GM12872 (cell line): ENCODE data around the gene PEX11G.

Experiments used
- CTCF ChIP-seq: IDR thresholded peaks from 3 replicates; pipeline ENCODE4 v1.5.1; 2011; ENCODE audit warnings: low read depth, mild to moderate bottlenecking, low read length, moderate library complexity; ENCODE audit not compliant: insufficient read depth

The PEX11G gene

GRCh38 chr19:7519361-7520130 is 30.7 kb upstream of the PEX11G start:
- no peak for TF ChIP-seq CTCF

GRCh38 chr19:7516878-7517277 is 28.0 kb upstream of the PEX11G start:
- TF ChIP-seq CTCF = no peak

GRCh38 chr19:7516333-7516732 is 27.5 kb upstream of the PEX11G start:
- TF ChIP-seq CTCF = no peak

DNA sequence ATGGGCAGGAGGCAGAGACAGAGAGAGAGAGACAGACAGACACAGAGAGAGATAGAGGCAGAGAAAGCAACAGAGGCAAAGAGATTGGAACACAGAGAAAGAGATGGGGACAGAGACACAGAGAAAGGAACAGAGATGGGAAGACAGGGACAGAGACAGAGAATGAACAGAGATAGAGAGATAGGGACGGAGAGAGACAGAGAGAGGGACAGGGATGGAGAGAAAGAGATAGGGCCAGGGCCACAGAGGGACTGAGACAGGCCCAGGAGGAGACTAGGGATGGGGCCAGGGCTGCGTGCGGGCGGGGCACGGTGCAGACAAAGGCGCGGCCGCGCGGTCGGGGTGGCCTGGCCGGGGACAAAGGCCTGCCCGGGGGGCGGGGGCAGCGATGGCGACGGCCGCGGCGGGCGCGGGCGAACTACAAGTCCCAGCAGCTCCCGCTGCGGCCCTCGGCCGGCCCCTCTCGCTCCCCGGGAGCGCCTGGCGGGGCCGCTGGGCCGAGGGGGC is 26.9 kb upstream of the PEX11G start, which contains the start of gene ZNF358:
Gene ZNF358 (plus strand): TSS at position 459 of the 507 bp plus-strand sequence. CDS start 3,140 bp downstream, outside the sequence.
- TF ChIP-seq CTCF = no peak

DNA sequence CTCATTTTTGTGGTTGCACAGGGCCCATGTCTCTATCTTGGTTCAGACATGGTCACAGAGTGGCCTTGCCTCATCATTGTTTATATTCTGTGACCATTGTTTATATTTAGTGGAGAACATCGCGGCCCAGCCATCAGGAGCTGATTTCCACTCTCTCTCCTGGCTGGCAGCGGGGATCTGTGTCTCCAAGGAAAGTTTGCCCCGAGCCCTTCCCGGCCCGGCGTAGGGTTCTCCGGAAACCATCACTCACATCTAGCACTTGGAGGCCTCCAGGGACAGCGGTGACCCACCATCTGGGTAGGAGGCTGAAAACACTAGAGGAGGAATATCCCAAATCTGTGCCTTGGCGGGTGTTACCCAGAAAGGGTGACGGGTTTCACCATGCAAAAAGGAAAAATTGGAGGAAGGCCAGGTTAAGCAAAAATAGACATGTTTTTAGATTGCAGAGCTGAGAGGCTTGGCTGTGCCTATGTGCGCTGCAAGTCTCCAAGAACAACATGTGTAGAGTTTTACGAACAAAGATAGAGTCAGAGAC is 26.3 kb upstream of the PEX11G start:
- no peak for TF ChIP-seq CTCF

DNA sequence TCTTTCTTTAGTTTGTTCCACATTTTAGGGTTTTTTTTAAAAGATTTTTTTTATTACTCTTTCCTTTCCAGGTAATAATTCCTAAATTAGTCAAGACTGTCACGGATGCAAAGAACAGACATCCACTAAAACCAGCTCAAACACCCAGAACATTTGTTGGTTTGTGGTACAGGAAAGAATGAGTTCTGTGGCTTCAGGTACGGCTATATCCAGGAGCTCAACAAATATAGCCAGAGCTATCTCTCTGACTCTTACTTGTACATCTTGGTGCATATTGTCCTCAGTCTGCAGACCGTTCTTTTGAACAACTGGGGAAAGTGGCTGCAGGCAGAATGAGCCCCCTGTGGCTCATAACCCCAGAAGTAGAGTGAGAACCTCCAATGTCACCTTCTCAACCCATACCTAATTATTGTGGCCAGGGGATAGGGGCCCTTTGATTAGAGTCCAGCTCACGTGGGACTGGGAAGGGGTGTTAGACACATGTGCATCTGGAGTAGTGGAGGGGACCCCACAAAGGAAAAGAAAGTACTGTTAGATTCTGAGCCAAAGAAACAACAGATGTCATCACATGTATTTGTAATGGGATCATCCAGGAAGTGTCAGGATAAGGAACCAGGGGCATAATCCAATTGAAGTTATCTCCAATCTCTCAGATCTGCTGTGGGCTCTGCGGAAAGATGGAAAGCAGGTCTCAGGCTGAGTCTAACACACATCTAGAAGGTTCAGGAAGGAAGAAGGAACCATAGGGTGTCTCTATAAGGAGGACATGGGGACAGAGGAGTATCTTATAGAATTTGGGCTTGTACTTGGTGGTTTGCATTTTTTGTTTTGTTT is 25.2 kb upstream of the PEX11G start:
- TF ChIP-seq CTCF = no peak

- TF ChIP-seq CTCF = no peak
Measured at GRCh38 chr19:7512400-7512851, 23.6 kb upstream of the PEX11G start.
